Motor neuron (in vitro differentiated cells): Measurements from ENCODE around the gene CHD1L. TPM values are rescaled to one million over a fixed set of nuclear protein-coding genes. Genes with fewer than 3 reads are reported as not detected.
"Not testable (repeated sequence)": the region's sequence is repeated elsewhere in the genome, so short reads cannot be mapped to it uniquely, and the experiment has no call there.

Experiments
- ATAC-seq, 8 experiments: fragments of 200-7000 bp; cut with Tn5 transposase; replicated peaks in 6 of 8; 2 replicates each; pipeline ENCODE4 v1.8.0; 2021; ENCODE audit warnings: mild to moderate bottlenecking in 8 of 8, moderate library complexity in 8 of 8
- H3K27ac ChIP-seq, 2 donors: fragments of 250-450 bp; sonication (Bioruptor Pico); 2 replicates each; pipeline ENCODE4 v1.9.0; 2021; ENCODE audit warnings: antibody characterized with exemption in 2 of 2, mild to moderate bottlenecking in 2 of 2, moderate library complexity in 1 of 2
- H3K4me1 ChIP-seq, 2 donors: fragments of 250-450 bp; sonication (Bioruptor Pico); replicated peaks in 1 of 2; 2 replicates each; pipeline ENCODE4 v1.6.1; 2021; ENCODE audit warnings: antibody characterized with exemption in 2 of 2, mild to moderate bottlenecking in 2 of 2, moderate library complexity in 1 of 2
- H3K4me3 ChIP-seq, 5 donors: fragments of 250-450 bp; sonication (Bioruptor Pico); 2 replicates each; pipeline ENCODE4 v1.9.0; 2021; ENCODE audit warnings: antibody characterized with exemption in 5 of 5, mild to moderate bottlenecking in 5 of 5, moderate library complexity in 4 of 5
- WGBS, 10 experiments: fragments of 450-650 bp; shearing (Covaris generic); methylation state at CpG; one replicate each; pipeline ENCODE4 v1.0.0; 2022; 5-methylcytosine and 5-hydroxymethylcytosine counted together
- in situ Hi-C, 9 experiments: fragments of 400-800 bp; cut with MboI; loops; one replicate each; pipeline ENCODE4 v1.15.0; 2021; ENCODE audit warnings: low sequenced_read_pairs in 9 of 9, low pct_unique_long_range_greater_than_20kb in 2 of 9; ENCODE audit not compliant: unreplicated experiment in 9 of 9
- total RNA-seq, 8 experiments: library from RNA; unstranded; fragments of 300-600 nt; gene quantifications; 2 replicates each; pipeline versions ENCODE4 v1.2.3 to v1.2.4, GENCODE V29; 2022

CHD1L gene
- total RNA-seq, 8 experiments from 2014 or later, result 20.7 to 50.9 (median 31.4) TPM

DNA sequence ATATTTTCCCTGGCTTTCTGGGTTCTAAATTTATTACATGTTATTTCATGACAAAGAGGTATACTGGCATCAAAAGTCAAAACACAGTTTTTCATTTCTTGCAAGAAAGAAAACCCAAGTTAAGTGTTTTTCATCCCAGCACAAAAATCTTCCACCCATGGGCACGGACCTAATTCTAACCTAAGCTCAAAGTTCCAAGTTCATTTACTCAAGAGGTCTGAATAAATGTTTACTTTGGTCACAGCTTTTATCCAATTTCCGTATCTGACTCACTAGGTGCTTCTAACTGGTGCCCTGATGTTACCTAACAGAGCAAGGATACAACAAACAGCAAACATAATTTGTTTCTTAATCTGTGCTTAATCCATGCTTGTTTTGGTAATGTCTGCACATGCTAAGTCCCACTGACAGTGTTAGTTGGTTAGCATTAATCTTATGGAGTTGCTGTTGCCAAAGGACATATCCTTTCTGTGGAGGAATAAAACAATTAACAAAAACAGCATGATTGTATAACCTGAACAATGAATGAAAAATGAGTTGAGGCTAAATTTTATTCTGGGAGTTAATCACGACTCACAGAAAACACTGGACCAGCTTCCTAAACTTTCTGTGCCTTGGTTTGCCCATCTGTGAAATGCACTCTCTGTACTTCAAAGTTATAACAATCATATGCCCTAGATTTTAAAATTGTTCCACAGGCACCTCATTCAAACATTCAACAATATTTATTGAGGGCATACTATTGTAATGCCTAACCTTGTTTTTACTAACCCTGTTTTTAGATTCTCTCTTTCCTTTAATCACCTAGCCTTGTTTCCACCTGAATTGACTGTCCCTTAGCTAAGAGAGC lies 4.2 kb upstream of the CHD1L start:
- WGBS, 10 experiments, result 36 to 88% (median 69%) methylated on average over 1 to 3 of the region's 3 CpGs; no CpG with 5 or more reads in 1 of the 10 experiments
- ATAC-seq, result no peak
- Histone ChIP-seq H3K4me3 (no peak overlapping the region), H3K4me1 (peaks cover 3% of the 10 kb centered on the region in 2 donors), H3K27ac (no peak overlapping the region)
- in situ Hi-C loops, result no loop called here

DNA sequence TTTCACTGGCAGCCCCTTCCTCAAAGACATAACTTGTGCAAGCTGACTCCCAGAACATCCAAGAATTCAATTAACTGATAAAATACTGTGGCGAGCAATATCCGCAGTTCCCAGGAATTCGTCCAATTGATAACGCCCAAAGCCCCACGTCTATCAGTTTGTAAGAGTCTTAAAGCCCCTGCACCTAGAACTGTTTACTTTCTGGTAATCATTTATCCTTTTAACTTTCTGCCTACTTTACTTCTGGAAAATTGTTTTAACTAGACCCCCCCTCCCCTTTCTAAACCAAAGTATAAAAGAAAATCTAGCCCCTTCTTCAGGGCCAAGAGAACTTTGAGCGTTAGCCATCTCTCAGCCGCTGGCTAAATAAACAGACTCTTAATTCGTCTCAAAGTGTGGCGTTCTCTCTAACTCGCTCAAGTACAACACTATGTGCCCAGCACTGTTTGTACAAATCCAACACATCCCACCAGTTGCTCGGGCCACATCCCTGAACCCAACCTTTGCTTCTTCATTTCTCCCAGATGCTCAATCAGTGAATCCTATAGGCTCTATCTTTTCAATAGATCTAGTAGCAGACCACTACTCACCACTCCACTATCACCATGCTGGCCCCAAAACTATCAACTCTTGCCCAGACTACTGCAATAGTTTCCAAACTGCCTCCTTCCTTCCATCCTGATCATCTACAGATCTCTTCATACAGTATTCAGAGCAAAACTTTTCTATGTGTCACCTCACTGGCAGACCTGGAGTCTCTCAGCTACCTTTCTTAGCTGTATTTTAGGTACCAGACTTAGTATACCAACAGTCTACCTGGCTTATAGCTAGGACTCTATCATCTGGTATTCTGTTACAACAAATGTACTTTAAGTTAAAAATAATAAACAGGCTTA lies 3.3 kb upstream of the CHD1L start:
- in situ Hi-C loops, result no loop called here
- WGBS, 10 experiments, result 27 to 95% (median 89%) methylated on average over 2 to 11 of the region's 11 CpGs; no CpG with 5 or more reads in 1 of the 10 experiments
- Histone ChIP-seq H3K4me3 (no peak overlapping the region), H3K27ac (no peak overlapping the region), H3K4me1 (peaks cover 3 to 4% of the 10 kb centered on the region in 2 donors)
- ATAC-seq, result no peak

DNA sequence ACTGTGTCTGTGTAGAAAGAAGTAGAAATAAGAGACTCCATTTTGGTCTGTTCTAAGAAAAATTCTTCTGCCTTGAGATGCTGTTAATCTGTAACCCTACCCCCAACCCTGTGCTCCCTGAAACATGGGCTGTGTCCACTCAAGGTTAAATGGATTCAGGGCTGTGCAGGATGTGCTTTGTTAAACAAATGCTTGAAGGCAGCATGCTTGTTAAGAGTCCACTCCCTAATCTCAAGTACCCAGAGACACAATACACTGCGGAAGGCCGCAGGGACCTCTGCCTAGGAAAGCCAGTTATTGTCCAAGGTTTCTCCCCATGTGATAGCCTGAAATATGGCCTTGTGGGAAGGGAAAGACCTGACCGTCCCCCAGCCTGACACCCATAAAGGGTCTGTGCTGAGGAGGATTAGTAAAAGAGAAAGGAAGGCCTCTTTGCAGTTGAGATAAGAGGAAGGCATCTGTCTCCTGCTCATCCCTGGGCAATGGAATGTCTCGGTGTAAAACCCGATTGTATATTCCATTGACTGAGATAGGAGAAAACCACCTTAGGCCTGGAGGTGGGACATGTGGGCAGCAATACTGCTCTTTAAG lies 2.3 kb upstream of the CHD1L start:
- in situ Hi-C loops, H3K4me3 ChIP-seq, ATAC-seq, H3K4me1 ChIP-seq, H3K27ac ChIP-seq: not testable (repeated sequence)
- 40 to 100% (median 68%) methylated on average over 1 to 3 of the region's 5 CpGs; no CpG with 5 or more reads in 5 of the 10 experiments for WGBS, 10 experiments

DNA sequence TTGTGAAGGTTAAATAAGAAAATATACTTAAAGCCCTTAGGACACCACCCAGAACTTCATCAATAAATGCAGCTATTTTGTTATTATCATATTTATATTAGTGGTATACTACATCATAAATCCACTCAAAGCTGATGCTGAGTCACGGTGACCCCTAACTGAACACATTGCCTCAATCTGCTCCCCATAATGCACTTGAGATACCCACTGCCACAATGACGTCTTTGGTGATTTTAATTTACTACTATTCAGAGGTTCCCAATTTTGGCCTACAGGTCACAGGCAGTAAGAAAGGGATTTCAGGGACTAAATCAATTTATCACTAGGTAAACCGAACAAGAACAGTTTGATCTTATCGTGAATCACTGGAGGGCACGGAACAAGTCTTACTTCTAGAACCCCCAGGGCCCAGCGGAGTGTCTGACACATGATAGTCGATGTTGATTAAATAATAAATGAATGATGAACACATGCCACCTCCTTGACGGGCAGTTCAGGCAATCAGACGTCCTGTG lies 493 bp upstream of the CHD1L start:
- Histone ChIP-seq H3K4me1 (peaks cover 3 to 7% of the 10 kb centered on the region in 2 donors), H3K27ac (peak overlapping the region in 1 of 2 donors; percentile 8), H3K4me3 (peak overlapping the region; percentile 69 to 97 (median 84))
- ATAC-seq, result no peak
- WGBS, 10 experiments, result 17 to 92% (median 53%) methylated on average over 1 to 9 of the region's 9 CpGs; no CpG with 5 or more reads in 1 of the 10 experiments
- in situ Hi-C loops, result no loop called here

DNA sequence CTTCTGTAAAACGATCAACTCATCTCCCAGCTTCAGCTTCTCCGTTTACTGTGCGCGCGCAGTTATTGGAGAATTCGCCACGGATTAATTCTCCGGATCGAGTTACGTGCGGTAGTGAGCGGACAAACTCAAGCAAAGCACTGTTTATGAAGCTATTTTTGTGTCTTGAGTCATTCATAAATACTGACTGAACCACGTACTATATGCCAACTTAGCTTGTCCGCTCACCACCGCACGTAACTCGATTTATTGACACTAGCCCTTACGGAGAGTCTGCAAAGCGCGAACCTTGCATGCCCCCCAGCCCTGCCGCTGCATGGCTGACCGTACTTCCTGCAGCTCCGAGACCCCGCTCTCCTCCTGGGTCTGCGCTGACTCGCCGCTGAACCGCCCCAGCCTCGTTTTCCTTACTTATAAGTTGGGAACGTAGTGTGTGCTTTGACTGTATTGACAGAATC lies 773 bp downstream of the CHD1L start:
- Histone ChIP-seq H3K27ac (peak overlapping the region in 1 of 2 donors; percentile 87), H3K4me1 (peaks cover 3 to 7% of the 10 kb centered on the region in 2 donors), H3K4me3 (peak overlapping the region; percentile 69 to 97 (median 84))
- 0 to 2% (median 1%) methylated on average over 1 to 30 of the region's 30 CpGs for WGBS, 10 experiments
- peak; percentile 2 to 41 (median 32) for ATAC-seq
- in situ Hi-C loops, result no loop called here

DNA sequence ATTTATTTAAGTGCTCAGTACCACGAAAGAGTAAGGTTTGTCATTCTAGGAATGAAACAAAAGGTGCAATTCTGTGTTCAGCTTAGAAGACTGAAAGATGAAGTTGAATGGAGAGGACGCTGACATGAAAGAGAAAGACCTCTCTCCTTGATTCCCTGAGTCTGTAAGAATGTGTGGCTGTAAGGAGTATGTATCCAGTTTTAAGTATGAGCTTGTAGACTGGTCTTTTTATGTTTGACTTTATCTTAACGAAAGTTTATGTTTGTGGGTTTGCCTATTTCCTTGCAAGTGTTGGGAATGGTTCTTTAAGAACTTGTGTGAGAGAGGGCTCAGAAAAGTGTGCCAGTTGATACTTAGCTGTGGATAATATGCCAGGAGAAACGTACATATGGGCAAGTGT lies 1.4 kb downstream of the CHD1L start:
- Histone ChIP-seq H3K27ac (no peak overlapping the region), H3K4me1 (peaks cover 3 to 7% of the 10 kb centered on the region in 2 donors), H3K4me3 (peak overlapping the region; percentile 69 to 97 (median 84))
- WGBS, 10 experiments, result 0 to 12% (median 1%) methylated on average over 2 to 4 of the region's 4 CpGs
- ATAC-seq, result no peak
- in situ Hi-C loops, result no loop called here

DNA sequence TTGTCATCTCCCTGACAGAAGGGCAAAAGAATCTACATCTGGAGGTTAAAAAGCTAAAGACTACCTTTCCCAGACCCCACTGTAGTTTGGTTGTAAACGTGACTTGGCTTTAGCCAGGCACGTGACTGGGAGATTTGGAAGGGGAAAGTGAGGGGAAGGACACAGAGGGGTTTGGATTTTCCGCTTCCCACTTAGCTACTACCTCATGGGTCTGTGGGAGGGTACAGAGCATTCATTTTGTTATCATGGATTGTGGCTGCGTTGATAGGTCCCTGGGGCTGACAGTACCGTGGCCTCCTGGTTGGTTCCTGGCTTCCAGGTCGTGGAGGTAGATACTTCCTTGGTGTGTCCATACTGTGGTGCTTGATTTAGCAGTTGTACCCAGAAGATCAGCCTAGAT lies 2.6 kb downstream of the CHD1L start:
- in situ Hi-C loops, result no loop called here
- Histone ChIP-seq H3K4me3 (no peak overlapping the region), H3K4me1 (peaks cover 3 to 7% of the 10 kb centered on the region in 2 donors), H3K27ac (no peak overlapping the region)
- no peak for ATAC-seq
- 40 to 100% (median 88%) methylated on average over 1 to 6 of the region's 6 CpGs; no CpG with 5 or more reads in 1 of the 10 experiments for WGBS, 10 experiments

DNA sequence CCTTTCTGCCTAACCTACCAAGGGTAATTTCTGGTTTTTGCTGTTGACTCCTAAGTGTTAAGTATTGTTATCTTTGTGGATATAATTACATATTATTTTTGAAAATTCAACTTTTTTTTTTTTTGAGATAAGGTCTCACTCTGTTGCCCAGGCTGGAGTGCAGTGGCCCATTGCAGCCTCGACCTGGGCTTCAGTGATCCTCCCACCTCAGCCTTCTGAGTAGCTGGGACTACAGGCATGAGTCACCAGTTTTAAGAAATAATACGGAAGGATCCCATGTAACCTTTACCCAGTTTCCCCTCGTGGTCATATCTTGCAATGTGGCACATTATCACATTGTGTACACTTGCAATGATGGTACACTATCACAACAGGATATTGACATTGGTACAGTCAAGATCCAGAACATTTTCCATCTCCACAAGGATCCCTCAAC lies 3.1 kb downstream of the CHD1L start:
- ATAC-seq, result no peak
- WGBS, 10 experiments, result 70 to 94% (median 86%) methylated on average over 1 to 3 of the region's 3 CpGs; no CpG with 5 or more reads in 2 of the 10 experiments
- Histone ChIP-seq H3K27ac (no peak overlapping the region), H3K4me1 (peaks cover 3 to 7% of the 10 kb centered on the region in 2 donors), H3K4me3 (no peak overlapping the region)
- in situ Hi-C loops, result no loop called here

DNA sequence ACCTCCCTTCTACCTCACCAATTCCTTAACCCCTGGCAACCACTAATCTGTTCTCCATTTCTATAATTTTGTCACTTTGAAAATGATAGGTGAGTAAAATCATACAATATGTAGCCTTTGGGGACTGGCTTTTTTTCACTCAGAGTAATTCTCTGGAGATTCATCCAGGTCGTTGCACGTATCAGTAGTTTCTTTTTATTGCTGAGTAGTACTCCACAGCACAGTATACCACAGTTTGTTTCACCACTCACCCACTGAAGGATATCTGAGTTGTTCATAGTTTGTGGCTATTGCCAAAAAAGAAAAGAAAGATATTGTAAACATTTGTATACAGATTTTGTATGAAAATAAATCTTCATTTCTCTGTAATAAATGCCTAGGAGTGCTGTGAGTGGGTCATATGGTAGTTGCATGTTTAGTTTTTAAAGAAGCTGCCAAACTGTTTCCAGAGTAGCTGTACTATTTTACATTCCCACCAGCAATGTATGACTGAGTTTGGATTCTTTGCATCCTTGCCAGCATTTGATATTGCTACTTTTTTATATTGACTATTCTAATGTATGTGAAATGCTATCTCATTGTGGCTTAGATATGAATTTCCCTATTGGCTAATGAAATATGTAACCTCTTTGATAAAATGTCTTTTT lies 3.7 kb downstream of the CHD1L start:
- Histone ChIP-seq H3K4me3 (no peak overlapping the region), H3K4me1 (peaks cover 3 to 7% of the 10 kb centered on the region in 2 donors), H3K27ac (no peak overlapping the region)
- ATAC-seq, result no peak
- 63 to 100% (median 84%) methylated on average over 1 to 2 of the region's 2 CpGs; no CpG with 5 or more reads in 4 of the 10 experiments for WGBS, 10 experiments
- in situ Hi-C loops, result no loop called here

DNA sequence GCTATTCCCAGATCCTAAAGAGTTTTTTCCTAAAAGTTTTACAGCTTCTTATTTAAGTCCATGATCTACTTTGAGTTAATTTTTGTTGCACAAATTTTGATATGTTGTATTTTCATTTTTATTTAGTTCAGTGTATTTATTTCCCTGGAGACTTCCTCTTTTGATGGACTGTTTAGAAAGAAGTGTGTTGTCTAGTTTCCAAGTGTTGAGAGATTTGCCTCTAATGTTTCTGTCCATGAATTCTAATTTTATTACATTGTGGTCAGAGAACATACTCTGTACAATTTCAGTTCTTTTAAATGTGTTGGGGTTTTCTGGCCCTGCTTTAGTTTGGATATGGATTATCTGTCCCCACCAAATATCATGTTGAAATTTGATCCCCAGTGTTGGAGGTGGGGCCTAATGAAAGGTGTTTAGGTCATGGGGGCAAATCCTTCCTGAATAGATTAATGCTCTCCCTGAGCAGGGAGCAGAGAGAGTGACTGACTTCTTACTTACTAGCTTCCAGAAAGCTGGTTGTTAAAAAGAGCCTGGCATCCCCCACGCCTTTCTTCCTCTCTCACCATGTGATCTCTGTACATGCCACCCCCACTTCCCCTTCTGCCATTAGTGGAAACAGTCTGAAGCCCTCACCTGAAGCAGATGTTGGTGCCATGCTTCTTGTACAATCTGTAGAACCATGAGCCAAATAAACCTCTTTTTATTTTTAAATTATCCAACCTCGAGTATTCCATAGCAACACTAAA lies 4.6 kb downstream of the CHD1L start:
- Histone ChIP-seq H3K27ac (no peak overlapping the region), H3K4me1 (peaks cover 1 to 10% of the 10 kb centered on the region in 2 donors), H3K4me3 (no peak overlapping the region)
- ATAC-seq, result no peak
- in situ Hi-C loops, result no loop called here
- 40 to 100% (median 78%) methylated on average over 1 to 2 of the region's 2 CpGs; no CpG with 5 or more reads in 2 of the 10 experiments for WGBS, 10 experiments

DNA sequence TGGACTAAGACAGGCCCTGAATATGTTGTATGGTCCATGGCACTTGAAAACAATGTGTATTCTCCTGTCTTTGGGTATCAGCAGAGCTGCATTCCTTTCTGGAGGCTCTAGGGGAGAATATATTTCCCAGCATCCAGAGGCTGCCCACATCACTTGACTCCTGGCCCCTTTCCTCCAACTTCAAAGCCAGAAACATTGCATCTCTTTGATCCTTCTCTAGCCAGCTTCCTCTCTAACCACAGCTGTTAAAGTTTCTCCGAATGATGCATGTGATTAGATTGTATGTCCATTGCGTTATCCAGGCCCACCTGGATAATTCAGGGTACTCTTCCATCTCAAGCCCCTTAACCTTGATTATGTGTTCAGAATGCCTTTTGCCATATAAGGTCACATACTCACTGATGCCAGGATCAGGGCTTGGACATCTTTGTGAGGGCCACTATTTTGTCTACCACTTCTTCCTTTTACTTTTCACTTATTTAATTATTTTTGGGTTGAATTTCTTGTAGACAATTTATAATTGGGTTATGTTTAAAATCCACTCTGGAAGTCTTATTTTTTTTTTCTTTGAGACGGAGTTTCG lies 5.3 kb downstream of the CHD1L start:
- in situ Hi-C loops, result no loop called here
- ATAC-seq, result no peak
- WGBS, 10 experiments, result 83 to 100% (median 98%) methylated on average over 1 to 4 of the region's 4 CpGs
- Histone ChIP-seq H3K4me1 (peaks cover 0 to 12% of the 10 kb centered on the region in 2 donors), H3K27ac (no peak overlapping the region), H3K4me3 (no peak overlapping the region)
